Pulmonary artery endothelial cell (primary cell): Measurements from ENCODE around the gene TRPT1. TPM values are rescaled to one million over a fixed set of nuclear protein-coding genes. Genes with fewer than 3 reads are reported as not detected.

ENCODE experiments used
- DNase-seq: peaks from one replicate; pipeline ENCODE4 v3.0.0-alpha.2; 2011; ENCODE audit warnings: low read depth, low spot score
- total RNA-seq: library from RNA; depleted of rRNA; stranded (reverse); fragments of >200 nt; gene quantifications from 2 replicates; pipeline ENCODE4 v1.2.3, GENCODE V29; 2014

Gene TRPT1
- total RNA-seq, 1 donor from 2014 or later = 20.0 TPM

DNA sequence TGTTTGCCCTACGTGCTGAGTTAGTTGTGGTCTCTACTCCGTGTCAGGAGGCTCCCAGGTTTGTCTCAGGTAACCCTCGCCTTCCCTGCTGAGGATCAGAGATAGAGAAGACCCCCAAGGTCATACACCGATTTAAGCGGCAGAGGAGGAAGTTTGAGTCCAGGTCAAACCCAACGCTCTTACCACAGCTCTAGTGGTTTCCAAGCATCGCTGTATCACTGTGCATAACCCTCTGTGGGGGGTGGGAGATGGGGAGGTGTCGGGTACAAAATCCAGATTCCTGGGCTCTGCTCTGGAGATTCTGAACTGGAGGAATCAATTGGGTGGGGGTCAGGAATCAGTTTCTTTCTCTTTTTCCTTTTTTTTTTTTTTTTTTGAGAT is 5.0 kb upstream of the TRPT1 start:
- no peak for DNase-seq

- DNase-seq = peak; percentile 60
Measured at GRCh38 chr11:64230171-64230984, 4.4 kb upstream of the TRPT1 start, which contains the start of gene DNAJC4. Gene DNAJC4 (plus strand): TSS chr11:64230548. CDS start chr11:64230855, 307 bp downstream.

GRCh38 chr11:64229744-64230170 is 3.8 kb upstream of the TRPT1 start:
- no peak for DNase-seq

- DNase-seq = no peak
Measured at GRCh38 chr11:64229090-64229743, 3.2 kb upstream of the TRPT1 start.

GRCh38 chr11:64227405-64227956 is 1.5 kb upstream of the TRPT1 start:
- no peak for DNase-seq

DNA sequence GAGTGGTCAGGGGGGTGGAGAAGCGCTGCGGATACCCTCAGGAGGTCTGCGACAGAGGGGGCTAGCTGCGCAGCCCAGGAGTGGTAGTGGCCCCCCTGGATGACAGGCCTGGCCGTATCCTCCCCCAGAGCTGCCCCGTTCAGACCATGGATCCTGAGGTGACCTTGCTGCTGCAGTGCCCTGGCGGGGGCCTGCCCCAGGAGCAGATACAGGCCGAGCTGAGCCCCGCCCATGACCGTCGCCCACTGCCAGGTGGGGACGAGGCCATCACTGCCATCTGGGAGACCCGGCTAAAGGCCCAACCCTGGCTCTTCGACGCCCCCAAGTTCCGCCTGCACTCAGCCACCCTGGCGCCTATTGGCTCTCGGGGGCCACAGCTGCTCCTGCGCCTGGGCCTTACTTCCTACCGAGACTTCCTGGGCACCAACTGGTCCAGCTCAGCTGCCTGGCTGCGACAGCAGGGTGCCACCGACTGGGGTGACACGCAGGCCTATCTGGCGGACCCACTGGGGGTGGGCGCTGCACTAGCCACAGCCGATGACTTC is 593 bp upstream of the TRPT1 start:
- DNase-seq = no peak

GRCh38 chr11:64224891-64225607 is 937 bp downstream of the TRPT1 start:
- no peak for DNase-seq

GRCh38 chr11:64224151-64224890 is 1.7 kb downstream of the TRPT1 start:
- DNase-seq = no peak

DNA sequence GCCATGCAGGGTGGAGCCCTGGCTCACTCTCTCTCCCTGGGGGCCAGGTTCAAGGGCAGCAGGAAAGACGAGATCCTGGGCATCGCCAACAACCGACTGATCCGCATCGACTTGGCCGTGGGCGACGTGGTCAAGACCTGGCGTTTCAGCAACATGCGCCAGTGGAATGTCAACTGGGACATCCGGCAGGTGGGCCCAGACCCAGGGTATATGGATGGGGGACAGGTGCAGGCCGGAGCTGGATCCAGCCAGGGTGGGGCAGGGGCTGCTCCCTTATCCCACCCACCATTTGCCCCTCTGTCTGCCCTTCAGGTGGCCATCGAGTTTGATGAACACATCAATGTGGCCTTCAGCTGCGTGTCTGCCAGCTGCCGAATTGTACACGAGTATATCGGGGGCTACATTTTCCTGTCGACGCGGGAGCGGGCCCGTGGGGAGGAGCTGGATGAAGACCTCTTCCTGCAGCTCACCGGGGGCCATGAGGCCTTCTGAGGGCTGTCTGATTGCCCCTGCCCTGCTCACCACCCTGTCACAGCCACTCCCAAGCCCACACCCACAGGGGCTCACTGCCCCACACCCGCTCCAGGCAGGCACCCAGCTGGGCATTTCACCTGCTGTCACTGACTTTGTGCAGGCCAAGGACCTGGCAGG is 2.9 kb downstream of the TRPT1 start:
- no peak for DNase-seq

DNA sequence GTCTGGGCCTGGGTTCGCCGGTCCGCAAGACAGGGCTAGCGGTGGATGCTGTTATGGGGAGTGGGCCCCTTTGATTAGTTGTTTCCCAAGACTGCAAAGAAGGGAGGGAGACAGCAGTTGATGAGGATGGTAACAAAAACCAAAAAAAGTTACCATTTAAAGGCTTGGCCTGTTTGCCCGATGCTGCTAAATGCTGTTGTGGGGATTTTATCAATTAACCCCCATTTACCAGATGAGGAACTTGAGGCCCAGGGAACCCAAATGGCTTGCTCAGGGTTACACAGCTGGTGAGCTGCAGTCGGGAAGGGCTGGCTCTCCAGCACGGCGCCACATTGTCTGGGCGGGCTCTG is 3.4 kb downstream of the TRPT1 start:
- no peak for DNase-seq

DNA sequence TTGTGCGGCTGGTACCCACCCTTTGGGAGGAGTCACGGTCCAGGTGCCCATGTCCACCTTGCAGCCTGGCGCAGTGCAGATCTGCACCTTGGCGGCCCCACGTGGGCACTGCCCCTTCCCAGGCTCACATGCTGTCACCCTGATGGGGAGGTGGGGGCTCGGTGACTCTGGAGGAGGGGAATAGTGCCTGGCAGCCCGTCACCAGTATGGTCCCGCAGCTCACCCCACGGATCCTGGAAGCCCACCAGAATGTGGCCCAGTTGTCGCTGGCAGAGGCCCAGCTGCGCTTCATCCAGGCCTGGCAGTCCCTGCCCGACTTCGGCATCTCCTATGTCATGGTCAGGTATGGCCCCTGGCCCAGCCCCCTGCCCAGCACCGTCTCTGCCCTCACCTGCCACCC is 5.2 kb downstream of the TRPT1 start:
- no peak for DNase-seq

DNA sequence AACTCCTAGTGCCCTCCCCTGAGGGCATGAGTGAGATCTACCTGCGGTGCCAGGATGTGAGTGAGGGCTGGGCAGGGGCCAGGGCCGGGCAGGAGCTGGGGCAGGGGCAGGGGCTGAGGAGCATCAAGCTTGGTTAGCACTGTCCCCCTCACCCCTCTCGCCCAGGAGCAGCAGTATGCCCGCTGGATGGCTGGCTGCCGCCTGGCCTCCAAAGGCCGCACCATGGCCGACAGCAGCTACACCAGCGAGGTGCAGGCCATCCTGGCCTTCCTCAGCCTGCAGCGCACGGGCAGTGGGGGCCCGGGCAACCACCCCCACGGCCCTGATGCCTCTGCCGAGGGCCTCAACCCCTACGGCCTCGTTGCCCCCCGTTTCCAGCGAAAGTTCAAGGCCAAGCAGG is 5.7 kb downstream of the TRPT1 start:
- no peak for DNase-seq

DNA sequence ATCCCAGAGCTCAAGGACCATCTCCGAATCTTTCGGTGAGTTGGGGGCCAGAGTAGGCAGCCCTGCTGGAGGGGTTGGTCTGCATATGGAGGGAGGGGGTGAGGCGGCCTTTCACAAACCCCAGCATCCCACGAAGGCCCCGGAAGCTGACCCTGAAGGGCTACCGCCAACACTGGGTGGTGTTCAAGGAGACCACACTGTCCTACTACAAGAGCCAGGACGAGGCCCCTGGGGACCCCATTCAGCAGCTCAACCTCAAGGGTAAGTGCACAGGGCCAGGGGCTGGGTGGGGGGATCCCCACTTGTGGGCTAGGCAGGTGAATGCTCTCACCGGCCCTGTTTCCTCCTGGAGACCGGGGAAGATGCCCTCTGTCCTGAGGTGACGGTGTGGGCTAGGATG is 6.2 kb downstream of the TRPT1 start:
- no peak for DNase-seq

DNA sequence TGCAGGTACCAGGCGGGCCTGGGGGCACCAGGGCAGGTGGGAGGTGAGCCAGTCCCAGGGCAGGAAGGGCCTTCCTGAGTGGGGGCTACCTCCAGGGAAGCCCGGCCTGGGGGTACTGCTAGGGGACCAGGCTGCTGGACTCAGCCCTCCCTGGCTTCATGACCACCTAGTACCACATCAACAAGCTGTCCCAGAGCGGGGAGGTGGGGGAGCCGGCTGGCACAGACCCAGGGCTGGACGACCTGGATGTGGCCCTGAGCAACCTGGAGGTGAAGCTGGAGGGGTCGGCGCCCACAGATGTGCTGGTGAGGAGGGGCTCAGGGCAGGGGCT is 6.7 kb downstream of the TRPT1 start:
- no peak for DNase-seq

- no peak for DNase-seq
Measured at GRCh38 chr11:64218628-64219353, 7.2 kb downstream of the TRPT1 start.

- no peak for DNase-seq
Measured at GRCh38 chr11:64216879-64217278, 9.1 kb downstream of the TRPT1 start.

DNA sequence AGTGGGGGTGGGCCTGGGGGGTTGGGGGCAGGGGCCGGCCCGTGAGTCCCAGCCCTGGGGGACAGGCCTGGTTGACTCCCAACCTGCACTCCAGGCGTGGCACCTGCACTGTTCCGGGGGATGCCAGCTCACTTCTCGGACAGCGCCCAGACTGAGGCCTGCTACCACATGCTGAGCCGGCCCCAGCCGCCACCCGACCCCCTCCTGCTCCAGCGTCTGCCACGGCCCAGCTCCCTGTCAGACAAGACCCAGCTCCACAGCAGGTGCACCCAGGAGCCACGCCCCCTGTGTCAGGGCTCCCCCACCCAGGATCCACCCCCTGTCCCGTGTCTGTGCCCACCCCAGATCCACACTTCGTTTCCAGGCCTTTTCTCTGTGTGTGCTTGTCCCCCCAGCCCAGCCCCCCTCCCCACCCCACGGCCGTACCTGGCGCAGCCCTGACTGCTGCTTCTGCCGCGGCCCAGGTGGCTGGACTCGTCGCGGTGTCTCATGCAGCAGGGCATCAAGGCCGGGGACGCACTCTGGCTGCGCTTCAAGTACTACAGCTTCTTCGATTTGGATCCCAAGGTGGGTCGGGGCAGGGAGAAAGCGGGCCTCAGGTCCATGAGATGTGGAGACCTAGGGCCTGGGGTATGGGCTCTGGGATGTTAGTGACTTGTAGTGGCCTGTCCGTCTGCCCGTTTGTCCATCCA is 14.7 kb downstream of the TRPT1 start:
- DNase-seq = no peak

DNA sequence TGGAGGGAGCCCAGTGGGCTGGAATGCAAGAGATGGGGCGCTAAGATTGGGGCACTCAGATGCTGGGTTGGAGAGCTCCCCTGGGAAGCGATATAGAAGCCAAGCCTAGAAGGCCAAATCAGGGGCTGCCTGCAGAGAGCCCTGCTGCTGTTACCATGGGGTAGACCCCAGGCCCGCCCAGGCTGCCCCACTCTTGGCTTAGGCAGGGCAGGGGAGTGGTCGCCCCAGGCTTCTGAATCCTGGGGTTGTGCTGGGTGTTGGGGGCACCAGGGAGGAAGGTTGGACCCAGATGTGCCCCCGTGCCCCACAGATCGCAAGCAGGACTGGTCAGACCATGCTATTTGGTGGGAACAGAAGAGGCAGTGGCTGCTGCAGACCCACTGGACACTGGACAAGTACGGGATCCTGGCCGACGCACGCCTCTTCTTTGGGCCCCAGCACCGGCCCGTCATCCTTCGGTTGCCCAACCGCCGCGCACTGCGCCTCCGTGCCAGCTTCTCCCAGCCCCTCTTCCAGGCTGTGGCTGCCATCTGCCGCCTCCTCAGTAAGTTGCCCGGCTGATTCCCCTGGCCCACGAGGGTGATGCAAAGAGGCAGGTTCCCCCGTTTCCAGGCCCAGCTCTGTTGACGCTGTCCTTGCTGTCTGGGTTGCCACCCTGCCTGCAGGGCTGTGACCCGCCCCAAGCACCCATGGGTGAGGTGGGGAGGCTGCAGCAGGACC is 15.5 kb downstream of the TRPT1 start:
- DNase-seq = no peak

- no peak for DNase-seq
Measured at GRCh38 chr11:64209563-64209843, 16.5 kb downstream of the TRPT1 start.
